ENCODE measurements around the gene SGSM2.

SGSM2 gene

DNA sequence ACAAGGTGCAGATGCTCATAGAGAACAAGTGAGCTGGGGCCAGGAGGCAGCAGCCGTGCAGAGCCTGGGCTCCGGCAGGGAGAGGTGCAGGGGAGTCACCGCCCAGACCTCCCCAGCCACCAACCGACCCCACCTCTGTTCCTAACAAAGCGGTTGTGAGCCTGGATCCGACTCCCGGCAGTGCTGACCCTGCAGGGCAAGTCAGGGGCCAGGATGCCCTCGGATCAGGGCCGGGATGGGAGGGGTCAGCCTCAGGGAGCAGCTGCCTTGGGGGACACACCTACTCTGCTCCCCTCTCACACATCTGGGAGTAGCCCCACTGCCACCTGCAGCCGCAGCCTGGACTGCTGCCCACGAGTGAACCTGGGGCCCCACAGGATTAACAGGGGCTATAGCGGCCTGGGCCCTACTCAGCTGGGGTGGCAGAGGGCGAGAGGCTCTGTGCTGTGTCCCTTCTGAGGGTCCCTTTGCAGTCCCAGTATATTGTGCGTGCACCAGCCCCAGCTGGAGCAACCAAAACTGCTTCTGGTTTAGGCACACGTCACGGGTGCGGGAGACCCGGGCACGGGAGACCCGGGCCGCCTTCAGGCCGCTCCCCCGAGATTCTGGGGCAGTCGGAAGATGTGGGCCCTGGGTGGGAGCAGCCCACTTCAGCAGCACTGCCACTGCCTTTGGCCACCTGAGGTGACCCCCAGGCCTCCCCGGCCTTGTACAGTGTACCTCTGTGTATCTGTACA is 42.4 kb downstream of the SGSM2 start:
- TF ChIP-seq GATA1 (IDR thresholded peaks at IDR 0.05; ENCODE audit: low read depth, low read length) (no peak), POLR2A (IDR thresholded peaks at IDR 0.05; ENCODE audit: low read length) (no peak)
- DNase-seq = no peak

DNA sequence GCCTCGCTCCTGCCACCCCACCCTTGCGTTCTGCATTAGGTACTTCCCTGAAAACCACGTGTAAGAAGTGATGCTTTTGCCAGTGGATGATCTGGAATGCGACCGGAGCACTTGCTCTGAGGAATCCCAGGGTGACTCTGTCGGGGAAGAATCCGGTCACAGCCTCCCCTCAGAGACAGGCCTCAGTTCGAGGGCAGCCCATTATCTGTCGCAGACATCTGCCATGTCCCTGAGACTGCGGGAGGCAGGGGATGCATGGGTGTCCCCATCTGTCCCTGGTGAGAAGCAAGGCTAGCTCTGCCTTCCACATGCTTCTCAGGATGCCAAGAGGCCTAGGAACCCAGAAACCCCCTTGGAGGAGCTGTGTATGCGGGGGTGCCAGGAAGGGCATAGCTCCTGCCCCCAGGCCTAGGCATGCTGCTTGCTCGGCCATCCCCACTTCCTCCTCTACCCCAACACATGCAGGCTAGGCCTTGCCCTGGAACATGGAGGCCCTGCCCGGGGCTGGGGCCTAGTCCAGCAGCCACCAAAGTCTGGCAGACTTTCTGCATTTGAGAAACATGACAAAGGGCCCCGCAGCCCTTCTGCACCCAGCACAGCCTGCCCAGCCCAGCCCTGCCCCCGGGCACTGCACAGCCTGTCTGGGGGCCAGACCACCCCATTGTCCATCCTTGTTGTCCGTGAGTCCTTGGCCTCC is 43.1 kb downstream of the SGSM2 start:
- TF ChIP-seq POLR2A (IDR thresholded peaks at IDR 0.05; ENCODE audit: low read length) = no peak
- no peak for TF ChIP-seq GATA1 (IDR thresholded peaks at IDR 0.05; ENCODE audit: low read depth, low read length)
- no peak for DNase-seq

GRCh38 chr17:2380950-2381649 is 43.8 kb downstream of the SGSM2 start:
- DNase-seq = no peak
- no peak for TF ChIP-seq GATA1 (IDR thresholded peaks at IDR 0.05; ENCODE audit: low read depth, low read length)
- no peak for TF ChIP-seq POLR2A (IDR thresholded peaks at IDR 0.05; ENCODE audit: low read length)

- TF ChIP-seq GATA1 (IDR thresholded peaks at IDR 0.05; ENCODE audit: low read depth, low read length) (no peak), POLR2A (IDR thresholded peaks at IDR 0.05; ENCODE audit: low read length) (no peak)
- no peak for DNase-seq
Observed at GRCh38 chr17:2383628-2384167, 46.4 kb downstream of the SGSM2 start.

GRCh38 chr17:2384439-2385127 is 47.3 kb downstream of the SGSM2 start:
- no peak for TF ChIP-seq POLR2A (IDR thresholded peaks at IDR 0.05; ENCODE audit: low read length)
- TF ChIP-seq GATA1 (IDR thresholded peaks at IDR 0.05; ENCODE audit: low read depth, low read length) = no peak
- DNase-seq = no peak

- no peak for DNase-seq
- no peak for TF ChIP-seq GATA1 (IDR thresholded peaks at IDR 0.05; ENCODE audit: low read depth, low read length)
- TF ChIP-seq POLR2A (IDR thresholded peaks at IDR 0.05; ENCODE audit: low read length) = no peak
Observed at GRCh38 chr17:2385240-2386210, 48.2 kb downstream of the SGSM2 start.

DNA sequence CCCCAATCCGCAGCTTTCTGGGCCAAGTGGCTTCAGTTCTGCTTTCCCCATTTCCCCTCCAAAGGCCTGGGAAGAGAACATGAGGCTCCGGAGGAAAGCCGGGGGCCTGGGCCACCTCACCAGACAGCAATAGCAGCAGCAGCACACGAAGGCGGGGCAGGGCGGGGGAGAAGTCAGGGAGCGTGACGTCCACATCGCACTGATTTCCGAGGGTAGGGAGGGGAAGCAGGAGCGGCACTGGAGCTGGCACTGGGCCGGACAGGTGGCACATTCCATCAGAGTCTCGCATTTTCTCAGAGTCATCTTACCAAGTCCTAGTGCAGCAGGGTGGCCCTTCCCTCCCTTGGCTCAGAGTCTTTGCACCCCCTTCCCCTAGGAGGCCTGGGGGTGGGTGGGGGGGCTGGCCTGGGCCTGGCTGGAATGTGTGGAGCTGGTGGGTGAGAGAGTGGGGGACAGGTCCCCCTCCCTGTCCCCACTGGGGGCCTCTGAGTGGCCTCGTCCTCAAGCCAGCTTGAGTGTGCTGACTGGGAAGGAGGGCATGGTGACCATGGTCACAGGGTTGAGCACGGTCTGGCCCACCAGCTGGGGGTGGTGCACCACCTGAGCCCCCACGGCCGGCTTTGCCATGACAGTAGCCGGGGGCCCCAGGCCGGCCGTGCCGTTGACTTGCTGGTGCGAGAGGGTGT is 49.2 kb downstream of the SGSM2 start:
- TF ChIP-seq POLR2A (IDR thresholded peaks at IDR 0.05; ENCODE audit: low read length) (no peak), GATA1 (IDR thresholded peaks at IDR 0.05; ENCODE audit: low read depth, low read length) (no peak)
- no peak for DNase-seq

- no peak for TF ChIP-seq GATA1 (IDR thresholded peaks at IDR 0.05; ENCODE audit: low read depth, low read length)
- no peak for TF ChIP-seq POLR2A (IDR thresholded peaks at IDR 0.05; ENCODE audit: low read length)
- no peak for DNase-seq
Observed at GRCh38 chr17:2387086-2388019, 50.1 kb downstream of the SGSM2 start.

GRCh38 chr17:2388020-2388682 is 50.9 kb downstream of the SGSM2 start:
- DNase-seq = no peak
- TF ChIP-seq GATA1 (IDR thresholded peaks at IDR 0.05; ENCODE audit: low read depth, low read length) = no peak
- no peak for TF ChIP-seq POLR2A (IDR thresholded peaks at IDR 0.05; ENCODE audit: low read length)

DNA sequence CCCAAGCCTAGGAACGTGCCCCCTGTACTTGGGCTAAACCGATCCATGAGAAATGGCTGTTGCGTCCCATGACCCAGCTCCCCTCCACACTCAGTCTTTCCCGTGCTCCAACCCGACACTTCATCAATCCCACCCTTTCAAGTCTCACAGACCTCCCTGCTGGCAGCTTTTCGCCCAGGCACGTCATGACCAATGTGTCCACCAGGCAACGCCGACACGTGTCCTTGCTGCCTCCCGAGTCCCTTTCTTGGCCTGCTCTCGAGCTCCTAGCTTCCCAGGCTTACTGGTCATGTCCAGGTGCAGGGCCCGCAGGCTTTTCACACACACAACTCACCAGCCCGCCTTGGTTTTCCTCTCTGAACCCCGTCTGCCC is 51.4 kb downstream of the SGSM2 start:
- no peak for TF ChIP-seq GATA1 (IDR thresholded peaks at IDR 0.05; ENCODE audit: low read depth, low read length)
- TF ChIP-seq POLR2A (IDR thresholded peaks at IDR 0.05; ENCODE audit: low read length) = no peak
- DNase-seq = peak; percentile 28 to 40

All from erythroblast (primary cell).